Stimulated activated CD8-positive, alpha-beta memory T cell treated with anti-CD3 and anti-CD28 coated beads, Interleukin-7, amount 100 ng/mL, for 48 hours (primary cell): Measurements from ENCODE around the gene KRTAP9-3.
"Not testable (repeated sequence)": the region's sequence is repeated elsewhere in the genome, so short reads cannot be mapped to it uniquely, and the experiment has no call there.

Source experiments
- DNase-seq, 2 donors: peaks; one replicate each; pipeline ENCODE4 v3.0.0-alpha.2; 2020; ENCODE audit warnings: low read depth in 1 of 2; ENCODE audit errors: extremely low read depth in 1 of 2

KRTAP9-3 gene

DNA sequence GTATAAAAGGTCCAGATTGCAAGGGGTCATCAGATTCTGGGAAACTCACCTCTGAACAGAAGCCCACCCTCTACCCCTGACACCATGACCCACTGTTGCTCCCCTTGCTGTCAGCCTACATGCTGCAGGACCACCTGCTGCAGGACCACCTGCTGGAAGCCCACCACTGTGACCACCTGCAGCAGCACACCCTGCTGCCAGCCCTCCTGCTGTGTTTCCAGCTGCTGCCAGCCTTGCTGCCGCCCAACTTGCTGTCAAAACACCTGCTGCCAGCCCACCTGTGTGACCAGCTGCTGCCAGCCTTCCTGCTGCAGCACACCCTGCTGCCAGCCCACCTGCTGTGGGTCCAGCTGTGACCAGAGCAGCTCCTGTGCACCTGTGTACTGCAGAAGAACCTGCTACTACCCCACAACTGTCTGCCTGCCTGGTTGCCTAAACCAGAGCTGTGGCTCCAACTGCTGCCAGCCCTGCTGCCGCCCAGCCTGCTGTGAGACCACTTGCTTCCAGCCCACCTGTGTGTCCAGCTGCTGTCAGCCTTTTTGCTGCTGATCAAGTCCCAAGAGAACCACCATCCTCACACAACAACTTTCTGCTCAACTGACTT, 17.5 kb downstream of the KRTAP9-3 start, which contains the start of gene KRTAP9-4:
Gene KRTAP9-4, plus strand, starts transcription at position 51 of the 604 bp plus-strand sequence. Its CDS starts 34 bp downstream, at position 85.
- DNase-seq, result not testable (repeated sequence)

DNA sequence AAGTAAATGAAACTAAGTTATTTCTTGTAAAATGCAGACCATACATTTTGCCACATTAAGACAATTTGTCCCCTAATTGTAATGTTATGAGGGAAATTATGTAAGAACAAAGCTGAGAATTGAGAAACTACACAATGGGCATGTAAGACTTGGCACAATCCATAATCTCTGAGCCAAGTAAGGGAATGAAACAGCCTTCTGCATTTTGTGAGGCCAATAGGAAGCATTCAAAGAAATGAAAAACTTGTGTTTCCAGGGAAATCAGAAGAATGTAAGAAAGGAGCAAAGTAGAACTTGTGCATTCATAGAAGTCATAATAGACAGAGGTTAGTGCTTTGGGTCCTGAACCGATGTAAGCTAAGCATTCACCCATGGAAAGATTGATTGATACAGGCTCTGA, 19.0 kb downstream of the KRTAP9-3 start:
- DNase-seq, result no peak

DNA sequence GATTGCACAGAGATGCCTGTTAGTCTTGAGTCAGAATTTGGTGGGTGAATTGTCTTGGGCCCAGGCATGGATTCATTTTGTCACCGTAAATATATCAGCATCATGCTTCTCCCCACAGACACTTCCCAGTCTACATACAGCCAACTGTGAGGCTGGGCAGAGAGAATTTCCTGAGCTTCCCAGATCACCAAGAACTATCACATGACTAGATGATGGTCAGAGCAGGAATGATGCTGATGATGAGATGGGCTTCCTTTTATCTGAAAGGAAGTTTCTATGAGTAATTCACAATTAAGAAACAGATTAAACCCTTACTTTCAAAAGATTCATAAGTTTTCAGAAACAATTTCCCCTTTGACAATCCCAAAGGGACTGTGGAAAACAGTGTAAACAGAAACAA, 22.6 kb downstream of the KRTAP9-3 start:
- no peak for DNase-seq

DNA sequence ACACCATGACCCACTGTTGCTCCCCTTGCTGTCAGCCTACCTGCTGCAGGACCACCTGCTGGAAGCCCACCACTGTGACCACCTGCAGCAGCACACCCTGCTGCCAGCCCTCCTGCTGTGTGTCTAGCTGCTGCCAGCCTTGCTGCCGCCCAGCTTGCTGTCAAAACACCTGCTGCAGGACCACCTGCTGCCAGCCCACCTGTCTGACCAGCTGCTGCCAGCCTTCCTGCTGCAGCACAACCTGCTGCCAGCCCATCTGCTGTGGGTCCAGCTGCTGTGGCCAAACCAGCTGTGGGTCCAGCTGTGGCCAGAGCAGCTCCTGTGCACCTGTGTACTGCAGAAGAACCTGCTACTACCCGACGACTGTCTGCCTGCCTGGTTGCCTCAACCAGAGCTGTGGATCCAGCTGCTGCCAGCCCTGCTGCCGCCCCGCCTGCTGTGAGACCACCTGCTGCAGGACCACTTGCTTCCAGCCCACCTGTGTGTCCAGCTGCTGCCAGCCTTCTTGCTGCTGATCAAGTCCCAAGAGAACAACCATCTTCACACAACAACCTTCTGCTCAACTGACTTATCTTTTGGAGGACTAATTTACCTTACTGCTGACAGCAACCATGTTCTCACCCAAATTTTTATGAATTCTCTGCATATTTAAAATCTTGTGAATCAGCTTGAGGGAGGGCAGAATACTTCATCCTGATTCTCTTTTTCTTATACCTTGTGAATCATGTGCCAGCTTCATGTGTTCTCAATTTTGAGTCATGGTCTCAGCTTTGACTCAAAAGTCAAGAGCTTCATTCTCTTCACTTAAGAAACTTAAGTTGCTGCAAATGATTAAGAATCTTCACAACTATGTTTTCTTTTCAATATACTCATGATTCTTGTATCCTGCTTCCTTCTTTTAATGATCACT, 23.4 kb downstream of the KRTAP9-3 start, which contains the start of gene KRTAP9-9:
Gene KRTAP9-9, plus strand, starts transcription at position 4 of the 910 bp plus-strand sequence.
- DNase-seq, result not testable (repeated sequence)

DNA sequence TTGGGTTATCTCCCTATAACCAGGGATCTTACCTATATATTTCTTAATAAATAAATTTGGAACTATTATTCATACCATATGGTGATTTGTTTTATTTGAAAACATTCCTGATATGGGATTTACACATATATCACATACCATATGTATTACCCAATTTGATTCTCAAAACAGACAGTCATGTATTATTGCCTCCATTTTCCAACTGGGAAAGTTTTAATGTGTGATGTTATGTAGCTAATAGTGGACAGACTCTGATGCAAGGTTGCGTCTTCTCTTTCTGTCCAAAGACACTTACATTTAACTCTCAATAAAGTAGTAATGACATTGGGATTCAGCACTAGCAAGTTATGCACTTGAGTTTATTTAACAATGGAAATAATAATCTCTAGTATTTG, 24.0 kb downstream of the KRTAP9-3 start:
- DNase-seq, result no peak

DNA sequence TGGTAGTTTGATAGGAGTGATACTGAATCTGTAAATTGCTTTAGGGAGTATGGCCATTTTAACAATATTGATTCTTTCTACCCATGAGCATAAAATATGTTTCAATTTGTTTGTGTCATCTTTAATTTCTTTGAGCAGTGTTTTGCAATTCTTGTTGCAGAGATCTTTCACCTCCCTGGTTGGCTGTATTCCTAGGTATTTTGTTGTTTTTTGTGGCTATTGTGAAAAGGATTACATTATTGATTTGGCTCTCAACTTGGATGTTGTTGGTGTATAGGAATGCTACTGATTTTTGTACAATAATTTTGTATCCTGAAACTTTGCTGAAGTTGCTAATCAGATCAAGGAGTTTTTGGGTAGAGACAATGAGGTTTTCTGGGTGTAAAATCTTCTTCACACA, 26.2 kb downstream of the KRTAP9-3 start:
- no peak for DNase-seq

DNA sequence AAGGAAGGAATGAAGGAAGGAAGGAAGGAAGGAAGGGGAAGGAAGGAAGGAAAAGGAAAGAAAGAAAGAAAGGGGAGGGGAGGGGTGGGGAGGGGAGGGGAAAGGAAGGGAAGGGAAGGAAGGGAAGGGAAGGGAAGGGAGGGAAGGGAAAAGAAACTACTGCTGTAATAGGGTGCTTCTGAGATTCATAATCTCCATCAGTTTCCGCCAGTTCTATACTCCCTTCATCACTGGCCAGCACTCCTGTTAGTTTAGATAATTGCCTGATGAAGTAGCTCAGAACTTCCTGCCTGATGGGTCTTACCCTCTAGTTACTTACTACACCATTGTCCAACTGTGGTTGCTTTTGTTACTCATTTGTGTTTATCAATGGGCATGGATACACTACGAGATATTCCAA, 31.0 kb downstream of the KRTAP9-3 start:
- DNase-seq, result no peak

DNA sequence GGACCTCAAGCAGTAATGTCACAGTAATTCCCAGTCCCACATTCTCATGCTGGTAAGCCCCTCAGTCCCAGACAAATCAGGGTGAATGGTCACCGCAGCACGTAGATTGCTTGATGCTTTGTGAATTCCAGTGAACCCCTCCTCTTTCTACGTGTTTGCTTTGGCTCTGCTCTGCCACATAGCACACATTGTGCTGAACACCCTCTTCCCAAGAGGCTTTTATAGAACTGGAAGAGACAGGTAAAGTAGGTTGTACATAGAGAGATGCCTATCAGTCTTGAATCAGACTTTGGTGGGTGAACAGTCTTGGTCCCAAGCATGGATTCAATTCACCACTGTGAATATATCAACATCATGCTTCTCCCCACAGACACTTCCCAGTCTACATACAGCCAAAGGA, 32.4 kb downstream of the KRTAP9-3 start:
- no peak for DNase-seq

DNA sequence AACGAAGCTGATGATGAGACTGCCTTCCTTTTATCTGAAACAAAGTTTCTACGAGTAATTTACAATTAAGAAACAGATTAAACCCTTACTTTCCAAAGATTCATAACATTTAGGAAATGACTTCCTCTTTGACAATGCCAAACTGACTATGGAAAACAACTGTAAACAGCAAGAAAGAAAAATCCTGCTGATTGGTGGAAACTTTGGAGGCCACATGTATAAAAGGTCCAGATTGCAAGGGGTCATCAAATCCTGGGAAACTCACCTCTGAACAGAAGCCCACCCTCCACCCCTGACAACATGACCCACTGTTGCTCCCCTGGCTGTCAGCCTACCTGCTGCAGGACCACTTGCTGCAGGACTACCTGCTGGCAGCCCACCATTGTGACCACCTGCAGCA, 32.8 kb downstream of the KRTAP9-3 start, which contains the start of gene KRTAP9-6:
Gene KRTAP9-6, plus strand, starts transcription at position 301 of the 400 bp plus-strand sequence. Its CDS starts 0 bp downstream, at position 301.
- no peak for DNase-seq

DNA sequence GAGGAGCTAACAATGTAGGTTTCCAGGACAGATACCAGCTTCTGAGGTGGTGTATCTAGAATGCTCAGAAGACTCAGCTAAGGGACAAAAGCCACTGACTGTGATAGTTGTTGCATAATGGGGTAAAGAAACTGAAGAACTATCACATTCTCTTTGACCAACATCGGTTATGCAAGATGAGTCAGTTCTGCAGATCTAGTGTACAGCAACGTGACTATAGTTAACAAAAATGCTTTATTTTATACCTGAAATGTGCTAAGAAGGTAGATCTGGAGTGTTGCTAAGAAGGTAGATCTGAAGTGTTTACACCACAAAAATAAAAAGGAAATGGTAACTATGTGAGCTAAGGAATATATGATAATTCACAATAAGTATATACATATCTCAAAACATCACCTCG, 35.5 kb downstream of the KRTAP9-3 start:
- DNase-seq, result no peak

DNA sequence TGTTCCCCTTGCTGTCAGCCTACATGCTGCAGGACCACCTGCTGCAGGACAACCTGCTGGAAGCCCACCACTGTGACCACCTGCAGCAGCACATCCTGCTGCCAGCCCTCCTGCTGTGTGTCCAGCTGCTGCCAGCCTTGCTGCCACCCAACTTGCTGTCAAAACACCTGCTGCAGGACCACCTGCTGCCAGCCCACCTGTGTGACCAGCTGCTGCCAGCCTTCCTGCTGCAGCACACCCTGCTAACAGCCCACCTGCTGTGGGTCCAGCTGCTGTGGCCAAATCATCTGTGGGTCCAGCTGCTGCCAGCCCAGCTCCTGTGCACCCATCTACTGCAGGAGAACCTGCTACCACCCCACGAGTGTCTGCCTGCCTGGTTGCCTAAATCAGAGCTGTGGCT, 39.1 kb downstream of the KRTAP9-3 start:
- not testable (repeated sequence) for DNase-seq

DNA sequence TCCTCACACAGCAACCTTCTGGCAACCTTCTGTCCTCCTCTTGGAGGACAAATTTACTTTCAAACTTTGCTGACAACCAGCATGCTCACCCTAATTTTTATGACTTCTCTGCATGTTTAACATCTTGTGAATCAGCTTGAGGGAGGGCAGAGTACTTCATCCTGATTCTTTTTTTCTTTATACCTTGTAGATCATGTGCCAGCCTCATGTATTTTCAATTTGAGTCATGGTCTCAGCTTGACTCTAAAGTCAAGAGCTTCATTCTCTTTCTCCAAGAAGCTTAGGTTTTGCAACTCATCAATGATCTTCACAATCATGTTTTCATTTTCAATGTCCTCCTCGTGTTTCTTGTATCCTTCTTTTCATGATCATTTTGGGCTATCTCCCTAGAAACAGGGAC, 39.6 kb downstream of the KRTAP9-3 start:
- DNase-seq, result no peak

DNA sequence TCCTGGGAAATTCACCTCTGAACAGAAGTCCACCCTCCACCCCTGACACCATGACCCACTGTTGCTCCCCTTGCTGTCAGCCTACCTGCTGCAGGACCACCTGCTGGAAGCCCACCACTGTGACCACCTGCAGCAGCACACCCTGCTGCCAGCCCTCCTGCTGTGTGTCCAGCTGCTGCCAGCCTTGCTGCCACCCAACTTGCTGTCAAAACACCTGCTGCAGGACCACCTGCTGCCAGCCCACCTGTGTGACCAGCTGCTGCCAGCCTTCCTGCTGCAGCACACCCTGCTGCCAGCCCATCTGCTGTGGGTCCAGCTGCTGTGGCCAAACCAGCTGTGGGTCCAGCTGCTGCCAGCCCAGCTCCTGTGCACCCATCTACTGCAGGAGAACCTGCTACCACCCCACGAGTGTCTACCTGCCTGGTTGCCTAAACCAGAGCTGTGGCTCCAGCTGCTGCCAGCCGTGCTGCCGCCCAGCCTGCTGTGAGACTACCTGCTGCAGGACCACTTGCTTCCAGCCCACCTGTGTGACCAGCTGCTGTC, 43.5 kb downstream of the KRTAP9-3 start, which contains the start of gene KRTAP9-7:
Gene KRTAP9-7, plus strand, starts transcription at position 51 of the 543 bp plus-strand sequence. Its CDS starts 0 bp downstream, at position 51.
- DNase-seq, result not testable (repeated sequence)

DNA sequence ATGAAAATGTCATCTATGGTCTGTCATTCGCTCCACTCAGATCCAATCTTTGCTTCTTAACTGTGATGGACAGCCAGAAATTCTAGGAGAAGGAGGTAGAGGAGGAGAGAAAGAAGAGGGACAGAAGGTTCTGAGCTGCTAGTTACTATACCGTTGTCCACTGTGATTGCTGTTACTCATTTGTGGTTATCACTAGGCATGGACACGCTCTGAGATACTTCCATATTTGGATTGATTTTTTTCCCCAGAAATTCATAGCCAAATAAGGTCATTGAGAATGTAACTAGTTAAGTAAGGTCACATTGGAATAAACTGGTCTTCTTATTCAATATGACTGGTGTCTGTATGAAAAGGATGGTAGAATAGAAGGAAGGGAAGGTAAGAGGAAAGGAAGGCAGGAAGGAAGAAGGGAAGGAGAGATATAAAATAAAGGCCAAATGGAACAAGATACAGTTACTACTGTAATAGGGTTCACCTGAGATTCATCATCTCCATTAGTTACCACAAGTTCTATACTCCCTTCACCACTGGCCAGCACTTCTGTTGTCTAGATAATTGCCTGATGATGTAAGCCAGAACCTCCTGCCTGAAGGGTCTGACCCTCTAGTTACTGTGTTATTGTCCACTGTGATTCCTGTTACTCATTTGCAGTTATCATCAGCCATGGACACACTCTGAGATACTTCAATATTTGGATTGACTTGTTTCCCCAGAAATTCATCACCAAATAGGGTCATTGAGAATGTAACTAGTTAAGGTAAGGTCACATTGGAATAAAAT, 46.1 kb downstream of the KRTAP9-3 start:
- no peak for DNase-seq
